Endothelial cell of umbilical vein (primary cell): Measurements from ENCODE around the gene MYOF. TPM values are rescaled to one million over a fixed set of nuclear protein-coding genes. Genes with fewer than 3 reads are reported as not detected.

Source experiments
- BruUV-seq: library from RNA; stranded (reverse); fragments of 400-500 nt; replicated peaks from 2 replicates; lab custom pipeline; 2021; lab: Mats Ljungman, UMichigan
- CTCF ChIA-PET: fragments of 300-600, 350-600 bp; sonication (Branson Sonifier 250); formaldehyde crosslinking; loops from one replicate; lab custom pipeline; 2021; ENCODE audit warnings: antibody characterized with exemption, inconsistent platforms; lab: Charles Lee
- POLR2A ChIA-PET: fragments of 300-600, 350-600 bp; sonication (Branson Sonifier 250); formaldehyde crosslinking; loops from one replicate; lab custom pipeline; 2021; ENCODE audit warnings: antibody characterized with exemption, inconsistent platforms; lab: Charles Lee
- DNase-seq: peaks from one replicate; pipeline ENCODE4 v3.0.0-alpha.2; 2011; ENCODE audit warnings: low read depth, low spot score
- FAIRE-seq: peaks from 2 replicates; lab custom pipeline; 2011; peaks lifted over from hg19 to GRCh38; lab: Jason Lieb, UNC
- H2AFZ ChIP-seq: 2 replicates; pipeline ENCODE4 v1.6.0; 2012; ENCODE audit warnings: low read depth, low read length, control low read depth, inconsistent platforms
- H3K27ac ChIP-seq: 2 replicates; pipeline ENCODE4 v1.5.1; 2011; ENCODE audit warnings: low read depth, mild to moderate bottlenecking, control low read depth, low read length, moderate library complexity; ENCODE audit not compliant: insufficient read depth
- H3K27me3 ChIP-seq, 2 experiments: 2 replicates each; pipeline versions ENCODE4 v1.6.0 to v1.6.1; 2011; ENCODE audit warnings: low read length in 2 of 2, mixed read lengths in 1 of 2; ENCODE audit not compliant: control insufficient read depth in 2 of 2, insufficient read depth in 2 of 2
- H3K36me3 ChIP-seq, 2 experiments: 2 replicates in 1 of 2; 3 replicates in 1 of 2; pipeline ENCODE4 v1.5.1; 2011; ENCODE audit warnings: low read length in 2 of 2, mild to moderate bottlenecking in 1 of 2, moderate library complexity in 1 of 2; ENCODE audit not compliant: control insufficient read depth in 2 of 2, insufficient read depth in 2 of 2; ENCODE audit errors: extremely low read depth in 1 of 2
- H3K4me1 ChIP-seq: 3 replicates; pipeline ENCODE4 v1.5.1; 2011; ENCODE audit warnings: mild to moderate bottlenecking, low read length; ENCODE audit not compliant: control insufficient read depth, insufficient read depth; ENCODE audit errors: extremely low read depth
- H3K4me2 ChIP-seq: 2 replicates; pipeline ENCODE4 v1.6.1; 2011; ENCODE audit warnings: low read length, control low read depth, mixed read lengths; ENCODE audit not compliant: insufficient read depth
- H3K4me3 ChIP-seq, 3 experiments: fragments of 200-600 bp in 1 of 3; sonication (generic), shearing (Covaris generic) in 1 of 3; replicated peaks in 1 of 3; 2 replicates each; pipeline ENCODE4 v1.5.1; 2011 to 2016; ENCODE audit warnings: control low read depth in 3 of 3, low read length in 3 of 3, mild to moderate bottlenecking in 2 of 3, inconsistent platforms in 1 of 3, low read depth in 1 of 3, moderate library complexity in 1 of 3; ENCODE audit not compliant: insufficient read depth in 1 of 3
- H3K79me2 ChIP-seq: 2 replicates; pipeline ENCODE4 v1.6.0; 2012; ENCODE audit warnings: low read length, inconsistent platforms; ENCODE audit not compliant: control insufficient read depth, insufficient read depth
- H3K9ac ChIP-seq: replicated peaks from 2 replicates; pipeline ENCODE3; 2011; ENCODE audit warnings: low read length, control low read depth; ENCODE audit not compliant: insufficient read depth; ENCODE audit errors: extremely low read depth
- H3K9me1 ChIP-seq: replicated peaks from 3 replicates; pipeline ENCODE4 v1.6.0; 2011; ENCODE audit warnings: mild to moderate bottlenecking, low read length; ENCODE audit not compliant: control insufficient read depth, insufficient read depth; ENCODE audit errors: extremely low read depth
- H3K9me3 ChIP-seq: replicated peaks from 2 replicates; pipeline ENCODE4 v1.5.1; 2012; ENCODE audit warnings: low read length, inconsistent platforms; ENCODE audit not compliant: control insufficient read depth, insufficient read depth
- H4K20me1 ChIP-seq: replicated peaks from 2 replicates; pipeline ENCODE3; 2011; ENCODE audit warnings: mild to moderate bottlenecking, low read length; ENCODE audit not compliant: control insufficient read depth, insufficient read depth; ENCODE audit errors: extremely low read depth
- EZH2 ChIP-seq: IDR thresholded peaks from 2 replicates; pipeline ENCODE4 v1.6.1; 2012; ENCODE audit warnings: borderline replicate concordance, low read depth, mild to moderate bottlenecking, moderate library complexity, low read length, inconsistent platforms; ENCODE audit not compliant: severe bottlenecking
- GATA2 ChIP-seq: IDR thresholded peaks from 2 replicates; pipeline ENCODE4 v1.7.0; 2011; ENCODE audit warnings: low read depth, mild to moderate bottlenecking, moderate library complexity, mixed read lengths, low read length; ENCODE audit not compliant: insufficient read length, insufficient read depth
- JUN ChIP-seq: IDR thresholded peaks from 2 replicates; pipeline ENCODE4 v1.6.1; 2011; ENCODE audit warnings: borderline replicate concordance, low read depth; ENCODE audit not compliant: insufficient read length, insufficient read depth
- POLR2AphosphoS5 ChIP-seq: IDR thresholded peaks from 2 replicates; pipeline ENCODE4 v1.6.1; 2012; ENCODE audit warnings: low read depth, mild to moderate bottlenecking, control low read depth, low read length, moderate library complexity; ENCODE audit not compliant: insufficient read depth
- dilution Hi-C: fragments of 300-500 bp; cut with MboI; formaldehyde crosslinking; loops from one replicate; pipeline ENCODE4 v1.15.0; 2019; ENCODE audit warnings: low sequenced_read_pairs; ENCODE audit not compliant: extremely low pct_ligation_motif_present
- intact Hi-C: fragments of 100-400 bp; cut with micrococcal nuclease; formaldehyde crosslinking; loops from one replicate; pipeline ENCODE4 v1.10.0; 2022
- polyA plus RNA-seq, 4 experiments: library from polyadenylated mRNA; depleted of rRNA in 3 of 4; stranded (reverse) in 3 of 4; unstranded in 1 of 4; fragments of >200 nt; gene quantifications; 2 replicates each; pipeline versions ENCODE4 v1.2.1 to v1.2.3, GENCODE V29; 2011 to 2012; ENCODE audit warnings: missing spikeins in 1 of 4
- total RNA-seq: library from RNA; stranded (reverse); gene quantifications from 2 replicates; pipeline ENCODE4 v1.2.3, GENCODE V29; 2021
- TF ChIP-seq, protein P1 (sequence below), 2 donors: IDR thresholded peaks; 1 replicate in 1 of 2; 2 replicates in 1 of 2; pipeline ENCODE4 v1.5.1; 2011; ENCODE audit warnings: low read length in 2 of 2, mild to moderate bottlenecking in 2 of 2, moderate library complexity in 2 of 2, control low read depth in 1 of 2, inconsistent platforms in 1 of 2, low read depth in 1 of 2; ENCODE audit not compliant: insufficient read depth in 1 of 2; ENCODE audit errors: extremely low read depth in 1 of 2
- TF ChIP-seq, protein P2 (sequence below): IDR thresholded peaks from 2 replicates; pipeline ENCODE4 v1.6.1; 2011; ENCODE audit not compliant: insufficient read depth, insufficient read length

Gene MYOF
- total and polyA plus RNA-seq, 2 donors (not counting 3 experiments of a cell fraction or from before 2014, with no cell fraction given), result 98.4 to 379 TPM

DNA sequence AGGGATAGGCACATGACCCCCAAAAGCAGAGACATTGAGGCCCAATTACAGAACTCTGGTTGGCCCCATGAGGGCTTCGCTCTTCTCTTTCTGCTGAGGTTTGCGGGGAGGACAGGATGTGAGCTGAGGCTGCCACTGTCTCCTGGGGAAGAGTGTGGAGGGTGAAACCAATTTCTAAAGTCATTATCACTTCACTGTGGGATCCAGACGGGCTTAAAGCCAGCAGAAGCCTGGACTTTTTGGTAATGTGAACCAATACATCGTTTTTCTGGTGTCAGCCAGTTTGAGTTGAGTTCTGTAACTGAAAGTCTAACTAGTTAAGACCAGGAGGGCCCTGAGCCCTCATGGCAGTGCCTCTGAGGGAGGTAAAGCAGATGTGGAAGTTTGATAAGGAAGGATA lies 163.0 kb downstream of the MYOF start:
- Histone ChIP-seq H2AFZ (no peak overlapping the region), H3K4me3 (no peak overlapping the region), H3K27ac (no peak overlapping the region), H3K4me1 (no peaks in the 10 kb centered on the region), H3K79me2 (no peaks in the 10 kb centered on the region), H4K20me1 (no peaks in the 10 kb centered on the region), H3K27me3 (no peaks in the 10 kb centered on the region), H3K9me1 (no peaks in the 10 kb centered on the region), H3K9me3 (no peaks in the 10 kb centered on the region), H3K36me3 (peaks cover 57 to 64% of the 10 kb centered on the region in 2 experiments), H3K9ac (no peak overlapping the region), H3K4me2 (no peak overlapping the region)
- ChIA-PET CTCF (interaction anchor here (1.1 to 2.7 kb wide), 2 partner anchors 34 to 57 kb away, joined by 3 to 9 read pairs; no protein-coding TSS in a partner anchor), POLR2A (no interaction called here)
- no TSS peak for BruUV-seq
- FAIRE-seq, result no peak
- DNase-seq, result no peak
- intact Hi-C loops, result no loop called here
- TF ChIP-seq, protein P1, sequence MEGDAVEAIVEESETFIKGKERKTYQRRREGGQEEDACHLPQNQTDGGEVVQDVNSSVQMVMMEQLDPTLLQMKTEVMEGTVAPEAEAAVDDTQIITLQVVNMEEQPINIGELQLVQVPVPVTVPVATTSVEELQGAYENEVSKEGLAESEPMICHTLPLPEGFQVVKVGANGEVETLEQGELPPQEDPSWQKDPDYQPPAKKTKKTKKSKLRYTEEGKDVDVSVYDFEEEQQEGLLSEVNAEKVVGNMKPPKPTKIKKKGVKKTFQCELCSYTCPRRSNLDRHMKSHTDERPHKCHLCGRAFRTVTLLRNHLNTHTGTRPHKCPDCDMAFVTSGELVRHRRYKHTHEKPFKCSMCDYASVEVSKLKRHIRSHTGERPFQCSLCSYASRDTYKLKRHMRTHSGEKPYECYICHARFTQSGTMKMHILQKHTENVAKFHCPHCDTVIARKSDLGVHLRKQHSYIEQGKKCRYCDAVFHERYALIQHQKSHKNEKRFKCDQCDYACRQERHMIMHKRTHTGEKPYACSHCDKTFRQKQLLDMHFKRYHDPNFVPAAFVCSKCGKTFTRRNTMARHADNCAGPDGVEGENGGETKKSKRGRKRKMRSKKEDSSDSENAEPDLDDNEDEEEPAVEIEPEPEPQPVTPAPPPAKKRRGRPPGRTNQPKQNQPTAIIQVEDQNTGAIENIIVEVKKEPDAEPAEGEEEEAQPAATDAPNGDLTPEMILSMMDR (IDR thresholded peaks at IDR 0.05; ENCODE audit: extremely low read depth in 1 of 2, insufficient read depth in 1 of 2, low read depth in 1 of 2, low read length in 2 of 2), result no peak
- TF ChIP-seq JUN (no peak), EZH2 (no peak), POLR2AphosphoS5 (no peak), GATA2 (no peak)
- TF ChIP-seq, protein P2, sequence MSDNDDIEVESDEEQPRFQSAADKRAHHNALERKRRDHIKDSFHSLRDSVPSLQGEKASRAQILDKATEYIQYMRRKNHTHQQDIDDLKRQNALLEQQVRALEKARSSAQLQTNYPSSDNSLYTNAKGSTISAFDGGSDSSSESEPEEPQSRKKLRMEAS, result no peak
- dilution Hi-C loops, result no loop called here
